Measurements from ENCODE around the gene UBE2V1. TPM values are rescaled to one million over a fixed set of nuclear protein-coding genes. Genes with fewer than 3 reads are reported as not detected.

Gene UBE2V1
- total RNA-seq, 6 donors from 2014 or later = 50.3 to 116 (median 69.9) TPM

- TF ChIP-seq CTCF (IDR thresholded peaks at IDR 0.05) (peak; percentile 99 to 100 (median 100)), EP300 (IDR thresholded peaks at IDR 0.05) (no peak), POLR2AphosphoS5 (IDR thresholded peaks at IDR 0.05) (peak; percentile 50 to 61)
- ATAC-seq (ENCODE audit: low FRiP score in 2 of 2) (peak; percentile 96 to 98), DNase-seq (peak; percentile 93 to 99)
- 12 to 14% methylated on average over 48 of the region's 48 CpGs for WGBS, 2 donors
- Histone ChIP-seq H3K9me3 (no peaks in the 10 kb centered on the region), H3K4me1 (peaks cover 14 to 23% (median 17%) of the 10 kb centered on the region in 4 donors), H3K27me3 (no peaks in the 10 kb centered on the region), H3K36me3 (no peaks in the 10 kb centered on the region), H3K4me3 (peak overlapping the region in 3 of 4 donors; percentile 13 to 41 (median 33)), H3K27ac (peak overlapping the region in 1 of 4 donors; percentile 61)
Measured at GRCh38 chr20:50071039-50071888, 41.7 kb downstream of the UBE2V1 start.

- Histone ChIP-seq H3K27ac (no peak overlapping the region), H3K9me3 (no peaks in the 10 kb centered on the region), H3K4me1 (peaks cover 10 to 16% (median 14%) of the 10 kb centered on the region in 4 donors), H3K4me3 (no peak overlapping the region), H3K27me3 (no peaks in the 10 kb centered on the region), H3K36me3 (no peaks in the 10 kb centered on the region)
- WGBS, 2 donors = 94 to 97% methylated on average over 7 of the region's 7 CpGs
- no peak for DNase-seq
- no peak for TF ChIP-seq EP300 (IDR thresholded peaks at IDR 0.05)
- no peak for ATAC-seq (ENCODE audit: low FRiP score in 2 of 2)
Measured at GRCh38 chr20:50070361-50070760, 42.6 kb downstream of the UBE2V1 start.

- no peak for ATAC-seq (ENCODE audit: low FRiP score in 2 of 2)
- TF ChIP-seq EP300 (IDR thresholded peaks at IDR 0.05) (no peak), POLR2A (IDR thresholded peaks at IDR 0.05) (no peak)
- Histone ChIP-seq H3K9me3 (no peaks in the 10 kb centered on the region), H3K4me1 (peaks cover 9 to 12% (median 12%) of the 10 kb centered on the region in 4 donors), H3K36me3 (no peaks in the 10 kb centered on the region), H3K27ac (no peak overlapping the region), H3K4me3 (no peak overlapping the region), H3K27me3 (no peaks in the 10 kb centered on the region)
- WGBS, 2 donors = 70 to 76% methylated on average over 7 to 11 of the region's 11 CpGs
- peak in 1 of 2 donors; percentile 34 for DNase-seq
Measured at GRCh38 chr20:50068041-50068651, 44.8 kb downstream of the UBE2V1 start.

- Histone ChIP-seq H3K9me3 (no peaks in the 10 kb centered on the region), H3K36me3 (no peaks in the 10 kb centered on the region), H3K4me1 (peaks cover 9 to 12% (median 12%) of the 10 kb centered on the region in 4 donors), H3K27me3 (no peaks in the 10 kb centered on the region), H3K27ac (no peak overlapping the region), H3K4me3 (no peak overlapping the region)
- ATAC-seq (ENCODE audit: low FRiP score in 2 of 2) = no peak
- no peak for TF ChIP-seq POLR2AphosphoS5 (IDR thresholded peaks at IDR 0.05)
- TF ChIP-seq EP300 (IDR thresholded peaks at IDR 0.05) = no peak
- no peak for TF ChIP-seq CTCF (IDR thresholded peaks at IDR 0.05)
- TF ChIP-seq POLR2A (IDR thresholded peaks at IDR 0.05) = no peak
- no peak for DNase-seq
- 88 to 90% methylated on average over 2 of the region's 2 CpGs for WGBS, 2 donors
Measured at GRCh38 chr20:50067461-50067860, 45.5 kb downstream of the UBE2V1 start.

GRCh38 chr20:50067018-50067417, 45.9 kb downstream of the UBE2V1 start:
- H3K9me3 ChIP-seq = no peaks in the 10 kb centered on the region
- ATAC-seq (ENCODE audit: low FRiP score in 2 of 2) (no peak), DNase-seq (no peak)
- peaks cover 9 to 12% (median 12%) of the 10 kb centered on the region in 4 donors for H3K4me1 ChIP-seq
- H3K36me3 ChIP-seq = no peaks in the 10 kb centered on the region
- no peaks in the 10 kb centered on the region for H3K27me3 ChIP-seq
- TF ChIP-seq EP300 (IDR thresholded peaks at IDR 0.05) (no peak), CTCF (IDR thresholded peaks at IDR 0.05) (no peak), POLR2AphosphoS5 (IDR thresholded peaks at IDR 0.05) (no peak), POLR2A (IDR thresholded peaks at IDR 0.05) (no peak)
- no peak overlapping the region for H3K4me3 ChIP-seq
- H3K27ac ChIP-seq = no peak overlapping the region
- WGBS, 2 donors = 86 to 98% methylated on average over 7 of the region's 7 CpGs
